DOHH2 (cell line): ENCODE results near the gene SLC47A2.

Source experiments
- EZH2phosphoT487 ChIP-seq: fragments of 200-600 bp; sonication (generic); IDR thresholded peaks from 2 replicates; pipeline ENCODE4 v1.6.1; 2017; ENCODE audit warnings: borderline replicate concordance, mild to moderate bottlenecking, antibody characterized with exemption, low read length, moderate library complexity, mixed read lengths
- TF ChIP-seq, protein P1 (sequence below): fragments of 200-600 bp; sonication (generic); IDR thresholded peaks from one replicate; pipeline ENCODE4 v1.5.1; 2014; ENCODE audit warnings: antibody characterized with exemption, mild to moderate bottlenecking, low read depth, low read length; ENCODE audit not compliant: poor library complexity, severe bottlenecking

DNA sequence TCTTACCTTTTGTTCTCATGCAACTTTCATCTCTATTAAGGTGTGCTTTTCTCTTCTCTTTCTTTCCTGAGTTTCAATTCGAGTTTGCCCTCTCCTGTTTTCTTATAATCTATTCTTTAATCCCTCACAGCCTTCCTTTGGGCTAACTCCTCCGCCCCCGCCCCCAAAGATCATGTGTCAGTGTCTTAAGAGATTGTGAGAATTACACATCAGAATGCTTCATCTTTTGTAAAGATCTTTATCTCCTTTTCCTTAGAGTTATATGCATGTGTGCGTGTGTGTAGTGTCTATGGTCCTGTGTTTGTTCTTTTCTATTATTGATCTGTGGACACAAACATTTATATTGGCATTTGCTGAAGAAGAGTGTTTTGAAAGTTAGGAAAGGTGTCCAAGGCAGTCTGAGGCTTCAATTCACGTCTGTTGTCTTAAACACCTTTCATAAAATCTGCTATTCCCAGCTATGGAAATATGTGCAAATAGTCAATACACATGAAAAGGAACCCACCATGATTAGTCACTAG is 74.0 kb downstream of the SLC47A2 start:
- TF ChIP-seq, protein P1, sequence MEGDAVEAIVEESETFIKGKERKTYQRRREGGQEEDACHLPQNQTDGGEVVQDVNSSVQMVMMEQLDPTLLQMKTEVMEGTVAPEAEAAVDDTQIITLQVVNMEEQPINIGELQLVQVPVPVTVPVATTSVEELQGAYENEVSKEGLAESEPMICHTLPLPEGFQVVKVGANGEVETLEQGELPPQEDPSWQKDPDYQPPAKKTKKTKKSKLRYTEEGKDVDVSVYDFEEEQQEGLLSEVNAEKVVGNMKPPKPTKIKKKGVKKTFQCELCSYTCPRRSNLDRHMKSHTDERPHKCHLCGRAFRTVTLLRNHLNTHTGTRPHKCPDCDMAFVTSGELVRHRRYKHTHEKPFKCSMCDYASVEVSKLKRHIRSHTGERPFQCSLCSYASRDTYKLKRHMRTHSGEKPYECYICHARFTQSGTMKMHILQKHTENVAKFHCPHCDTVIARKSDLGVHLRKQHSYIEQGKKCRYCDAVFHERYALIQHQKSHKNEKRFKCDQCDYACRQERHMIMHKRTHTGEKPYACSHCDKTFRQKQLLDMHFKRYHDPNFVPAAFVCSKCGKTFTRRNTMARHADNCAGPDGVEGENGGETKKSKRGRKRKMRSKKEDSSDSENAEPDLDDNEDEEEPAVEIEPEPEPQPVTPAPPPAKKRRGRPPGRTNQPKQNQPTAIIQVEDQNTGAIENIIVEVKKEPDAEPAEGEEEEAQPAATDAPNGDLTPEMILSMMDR, result no peak
- TF ChIP-seq EZH2phosphoT487, result no peak
